Activated CD4-positive, alpha-beta memory T cell treated with anti-CD3 and anti-CD28 coated beads for 36 hours (primary cell): ENCODE measurements around the gene HAO2. TPM values are rescaled to one million over a fixed set of nuclear protein-coding genes. Genes with fewer than 3 reads are reported as not detected.

Experiments used
- CTCF ChIA-PET: fragments of 350-600 bp; sonication (Branson Sonifier 250); formaldehyde crosslinking; loops from one replicate; lab custom pipeline; 2021; ENCODE audit warnings: antibody characterized with exemption, inconsistent platforms; lab: Charles Lee
- POLR2A ChIA-PET: fragments of 350-600 bp; sonication (Branson Sonifier 250); formaldehyde crosslinking; loops from one replicate; lab custom pipeline; 2021; ENCODE audit warnings: antibody characterized with exemption; lab: Charles Lee
- DNase-seq: peaks from one replicate; pipeline ENCODE4 v3.0.0-alpha.2; 2020
- H3K27ac Mint-ChIP-seq: one replicate; pipeline ENCODE4 v1.8.0; 2021; ENCODE audit warnings: mixed read lengths
- H3K27me3 Mint-ChIP-seq: one replicate; pipeline ENCODE4 v1.8.0; 2021; ENCODE audit warnings: mixed read lengths
- H3K36me3 Mint-ChIP-seq: one replicate; pipeline ENCODE4 v1.8.0; 2021; ENCODE audit warnings: mixed read lengths
- H3K4me1 Mint-ChIP-seq: one replicate; pipeline ENCODE4 v1.8.0; 2021; ENCODE audit warnings: low read depth, mixed read lengths
- H3K4me3 Mint-ChIP-seq: one replicate; pipeline ENCODE4 v1.8.0; 2021; ENCODE audit warnings: mild to moderate bottlenecking, mixed read lengths
- H3K9me3 Mint-ChIP-seq: one replicate; pipeline ENCODE4 v1.8.0; 2021; ENCODE audit warnings: mixed read lengths
- intact Hi-C: fragments of 100-400 bp; cut with micrococcal nuclease; formaldehyde crosslinking; loops from one replicate; pipeline ENCODE4 v1.15.1; 2023
- total RNA-seq, 2 experiments: library from RNA; stranded (reverse); gene quantifications; one replicate each; pipeline ENCODE4 v1.2.3, GENCODE V29; 2021

Gene HAO2
- total RNA-seq, 2 experiments from 2014 or later: not detected

- H3K36me3 Mint-ChIP-seq: no peaks in the 10 kb centered on the region
- DNase-seq: no peak
- H3K4me3 Mint-ChIP-seq: no peak overlapping the region
- no peaks in the 10 kb centered on the region for H3K9me3 Mint-ChIP-seq
- H3K4me1 Mint-ChIP-seq: no peaks in the 10 kb centered on the region
- ChIA-PET CTCF (no interaction called here), POLR2A (no interaction called here)
- H3K27me3 Mint-ChIP-seq: no peaks in the 10 kb centered on the region
- H3K27ac Mint-ChIP-seq: no peak overlapping the region
- intact Hi-C loops: no loop called here
These were observed 54.0 kb downstream of the HAO2 start for GRCh38 chr1:119422631-119423030.

- ChIA-PET CTCF (no interaction called here), POLR2A (no interaction called here)
- Mint-ChIP-seq H3K4me1 (no peaks in the 10 kb centered on the region), H3K27ac (no peak overlapping the region), H3K9me3 (no peaks in the 10 kb centered on the region), H3K27me3 (peaks cover 9% of the 10 kb centered on the region), H3K4me3 (no peak overlapping the region), H3K36me3 (no peaks in the 10 kb centered on the region)
- intact Hi-C loops: no loop called here
- no peak for DNase-seq
These were observed 60.4 kb downstream of the HAO2 start for GRCh38 chr1:119428991-119429390.

GRCh38 chr1:119429687-119430086 is 61.1 kb downstream of the HAO2 start:
- ChIA-PET POLR2A (no interaction called here), CTCF (interaction anchor here (0.9 kb wide), 1 partner anchor 46 kb away, joined by 3 read pairs; no protein-coding TSS in a partner anchor)
- H3K4me3 Mint-ChIP-seq: no peak overlapping the region

GRCh38 chr1:119430486-119430885 is 61.9 kb downstream of the HAO2 start:
- H3K27ac Mint-ChIP-seq: no peak overlapping the region
- H3K4me3 Mint-ChIP-seq: no peak overlapping the region
- H3K4me1 Mint-ChIP-seq: no peaks in the 10 kb centered on the region
- no peaks in the 10 kb centered on the region for H3K36me3 Mint-ChIP-seq
- H3K9me3 Mint-ChIP-seq: no peaks in the 10 kb centered on the region
- DNase-seq: no peak
- intact Hi-C loops: no loop called here
- ChIA-PET POLR2A (no interaction called here), CTCF (no interaction called here)
- H3K27me3 Mint-ChIP-seq: peaks cover 9% of the 10 kb centered on the region

More at GRCh38 chr1:119429687-119430086, 61.1 kb downstream of the HAO2 start:
- Mint-ChIP-seq H3K9me3 (no peaks in the 10 kb centered on the region), H3K27me3 (peaks cover 9% of the 10 kb centered on the region), H3K36me3 (no peaks in the 10 kb centered on the region), H3K4me1 (no peaks in the 10 kb centered on the region), H3K27ac (no peak overlapping the region)
- intact Hi-C loops: no loop called here
- DNase-seq: no peak

GRCh38 chr1:119431836-119432235 is 63.3 kb downstream of the HAO2 start:
- Mint-ChIP-seq H3K27ac (no peak overlapping the region), H3K9me3 (no peaks in the 10 kb centered on the region), H3K4me1 (no peaks in the 10 kb centered on the region), H3K36me3 (no peaks in the 10 kb centered on the region), H3K4me3 (no peak overlapping the region), H3K27me3 (peaks cover 9% of the 10 kb centered on the region)
- intact Hi-C loops: no loop called here
- ChIA-PET POLR2A (no interaction called here), CTCF (no interaction called here)
- DNase-seq: no peak

GRCh38 chr1:119435052-119435451 is 66.5 kb downstream of the HAO2 start:
- no peaks in the 10 kb centered on the region for H3K4me1 Mint-ChIP-seq
- ChIA-PET CTCF (no interaction called here), POLR2A (no interaction called here)
- DNase-seq: no peak
- H3K4me3 Mint-ChIP-seq: no peak overlapping the region
- intact Hi-C loops: no loop called here
- no peak overlapping the region for H3K27ac Mint-ChIP-seq
- H3K9me3 Mint-ChIP-seq: no peaks in the 10 kb centered on the region
- no peaks in the 10 kb centered on the region for H3K36me3 Mint-ChIP-seq
- peaks cover 4% of the 10 kb centered on the region for H3K27me3 Mint-ChIP-seq

GRCh38 chr1:119438761-119439160 is 70.2 kb downstream of the HAO2 start:
- no peak overlapping the region for H3K4me3 Mint-ChIP-seq
- ChIA-PET POLR2A (no interaction called here), CTCF (no interaction called here)
- H3K27ac Mint-ChIP-seq: no peak overlapping the region
- H3K27me3 Mint-ChIP-seq: peaks cover 1% of the 10 kb centered on the region
- intact Hi-C loops: no loop called here
- H3K4me1 Mint-ChIP-seq: no peaks in the 10 kb centered on the region
- H3K9me3 Mint-ChIP-seq: no peaks in the 10 kb centered on the region
- DNase-seq: no peak
- H3K36me3 Mint-ChIP-seq: no peaks in the 10 kb centered on the region

- ChIA-PET POLR2A (no interaction called here), CTCF (no interaction called here)
- DNase-seq: no peak
- H3K4me3 Mint-ChIP-seq: no peak overlapping the region
- no peaks in the 10 kb centered on the region for H3K9me3 Mint-ChIP-seq
- no peaks in the 10 kb centered on the region for H3K4me1 Mint-ChIP-seq
- no peaks in the 10 kb centered on the region for H3K36me3 Mint-ChIP-seq
- peaks cover 3% of the 10 kb centered on the region for H3K27me3 Mint-ChIP-seq
- intact Hi-C loops: no loop called here
- H3K27ac Mint-ChIP-seq: no peak overlapping the region
These were observed 72.2 kb downstream of the HAO2 start for GRCh38 chr1:119440721-119441307.

GRCh38 chr1:119442756-119443155 is 74.2 kb downstream of the HAO2 start:
- Mint-ChIP-seq H3K27me3 (peaks cover 3% of the 10 kb centered on the region), H3K9me3 (no peaks in the 10 kb centered on the region), H3K27ac (no peak overlapping the region), H3K4me3 (no peak overlapping the region), H3K4me1 (no peaks in the 10 kb centered on the region), H3K36me3 (no peaks in the 10 kb centered on the region)
- ChIA-PET CTCF (no interaction called here), POLR2A (no interaction called here)
- intact Hi-C loops: no loop called here
- no peak for DNase-seq

Other genes starting within 250 kb of the HAO2 start
- gene WARS2, start 228.1 kb upstream of the HAO2 start, total RNA-seq: 10 to 100 TPM; 16.7 to 18.2 TPM
- gene HSD3B2, start 46.4 kb downstream of the HAO2 start, total RNA-seq: not detected
- not detected for gene HSD3B1, start 138.4 kb downstream of the HAO2 start, total RNA-seq